Measurements from ENCODE around the gene NUCB2. TPM values are rescaled to one million over a fixed set of nuclear protein-coding genes. Genes with fewer than 3 reads are reported as not detected.
A peak's percentile ranks its signal among the peaks of the same experiment; 100 is the strongest.
"Not testable (repeated sequence)": the region's sequence is repeated elsewhere in the genome, so short reads cannot be mapped to it uniquely, and the experiment has no call there.

The NUCB2 gene
- total and polyA plus RNA-seq, 2 donors from 2014 or later = 73.0 to 93.5 TPM

DNA sequence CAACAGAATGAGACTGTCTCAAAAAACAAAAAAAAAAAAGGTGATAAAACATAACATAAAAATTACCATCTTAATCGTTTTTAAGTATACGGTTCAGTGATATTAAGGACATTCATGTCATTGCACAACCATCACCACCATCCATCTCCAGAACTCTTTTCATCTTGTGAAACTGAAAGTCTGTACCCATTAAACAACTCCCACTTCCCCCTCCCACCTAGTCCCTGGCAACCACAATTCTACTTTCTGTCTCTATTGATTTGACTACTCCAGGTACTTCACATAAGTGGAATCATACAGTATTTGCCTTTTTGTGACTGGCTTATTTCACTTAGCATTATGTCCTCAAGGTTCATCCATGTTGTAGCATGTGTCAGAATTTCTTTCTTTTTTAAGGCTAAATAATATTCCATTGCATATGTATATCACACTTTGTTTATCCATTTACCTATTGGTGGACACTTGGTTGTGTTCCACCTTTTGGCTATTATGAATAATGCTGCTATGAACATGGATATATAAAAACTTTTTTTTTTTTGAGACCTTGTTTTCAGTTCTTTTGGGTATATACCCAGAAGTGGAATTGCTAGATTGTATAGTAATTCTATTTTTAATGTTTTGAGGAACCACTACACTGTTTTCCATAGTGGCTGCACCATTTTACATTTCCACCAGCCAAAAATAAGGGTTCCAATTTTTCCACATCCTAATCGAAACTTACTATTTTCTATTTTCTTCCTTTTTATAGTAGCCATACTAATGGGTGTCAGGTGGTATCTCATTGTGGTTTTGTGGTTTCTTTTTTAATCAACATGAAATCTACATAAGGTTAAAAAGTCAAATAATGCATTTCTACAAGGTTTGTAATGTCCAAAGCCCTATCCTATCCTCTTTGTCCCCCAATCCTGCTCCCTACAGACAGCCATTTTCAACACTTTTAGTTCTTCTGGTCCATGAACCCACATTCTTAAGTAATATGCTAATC is 45.4 kb upstream of the NUCB2 start:
- DNase-seq = no peak
- Histone ChIP-seq H3K9me3 (ENCODE audit: control insufficient read depth in 2 of 3, insufficient read depth in 1 of 3, low read length in 3 of 3) (no peaks in the 10 kb centered on the region), H3K36me3 (ENCODE audit: control insufficient read depth in 2 of 3, insufficient read depth in 3 of 3, low read length in 3 of 3) (no peaks in the 10 kb centered on the region), H3K27me3 (ENCODE audit: control insufficient read depth, insufficient read depth, low read length) (no peaks in the 10 kb centered on the region), H3K4me3 (ENCODE audit: low read length in 3 of 3) (no peak overlapping the region), H3K4me1 (ENCODE audit: control insufficient read depth in 2 of 3, insufficient read depth in 2 of 3, low read depth in 1 of 3, low read length in 3 of 3) (no peaks in the 10 kb centered on the region), H3K9ac (ENCODE audit: low read length in 3 of 3) (no peak overlapping the region), H3K27ac (ENCODE audit: low read depth in 2 of 2, low read length in 2 of 2) (no peak overlapping the region)
- intact Hi-C loops (cut with DNase I) = no loop called here
- FAIRE-seq = no peak
- TF ChIP-seq, protein P1, sequence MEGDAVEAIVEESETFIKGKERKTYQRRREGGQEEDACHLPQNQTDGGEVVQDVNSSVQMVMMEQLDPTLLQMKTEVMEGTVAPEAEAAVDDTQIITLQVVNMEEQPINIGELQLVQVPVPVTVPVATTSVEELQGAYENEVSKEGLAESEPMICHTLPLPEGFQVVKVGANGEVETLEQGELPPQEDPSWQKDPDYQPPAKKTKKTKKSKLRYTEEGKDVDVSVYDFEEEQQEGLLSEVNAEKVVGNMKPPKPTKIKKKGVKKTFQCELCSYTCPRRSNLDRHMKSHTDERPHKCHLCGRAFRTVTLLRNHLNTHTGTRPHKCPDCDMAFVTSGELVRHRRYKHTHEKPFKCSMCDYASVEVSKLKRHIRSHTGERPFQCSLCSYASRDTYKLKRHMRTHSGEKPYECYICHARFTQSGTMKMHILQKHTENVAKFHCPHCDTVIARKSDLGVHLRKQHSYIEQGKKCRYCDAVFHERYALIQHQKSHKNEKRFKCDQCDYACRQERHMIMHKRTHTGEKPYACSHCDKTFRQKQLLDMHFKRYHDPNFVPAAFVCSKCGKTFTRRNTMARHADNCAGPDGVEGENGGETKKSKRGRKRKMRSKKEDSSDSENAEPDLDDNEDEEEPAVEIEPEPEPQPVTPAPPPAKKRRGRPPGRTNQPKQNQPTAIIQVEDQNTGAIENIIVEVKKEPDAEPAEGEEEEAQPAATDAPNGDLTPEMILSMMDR (IDR thresholded peaks at IDR 0.05; ENCODE audit: borderline replicate concordance, extremely low read depth, insufficient read depth) = no peak

DNA sequence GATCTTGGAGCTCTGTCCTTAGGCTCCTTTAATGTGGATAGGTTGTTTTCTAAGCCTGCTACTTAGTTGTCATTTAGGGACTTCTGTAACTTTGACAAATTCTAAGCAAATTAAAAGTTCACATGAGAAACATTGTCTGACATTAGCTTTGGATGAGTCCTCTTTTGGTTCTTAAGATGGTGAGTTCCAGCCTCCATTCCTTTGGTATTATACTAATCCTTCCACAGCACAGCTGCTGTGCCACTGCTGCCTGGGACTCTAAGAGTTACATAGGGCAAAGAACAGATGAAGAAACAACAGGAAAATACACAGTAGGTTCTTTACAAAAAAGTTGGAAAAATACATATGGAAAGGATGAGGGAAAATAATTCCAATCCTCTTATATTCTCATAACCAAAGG is 43.4 kb upstream of the NUCB2 start:
- H3K4me1 ChIP-seq (ENCODE audit: control insufficient read depth in 2 of 3, insufficient read depth in 2 of 3, low read depth in 1 of 3, low read length in 3 of 3) = no peaks in the 10 kb centered on the region
- H3K27ac ChIP-seq (ENCODE audit: low read depth in 2 of 2, low read length in 2 of 2) = no peak overlapping the region
- TF ChIP-seq, protein P1 (IDR thresholded peaks at IDR 0.05; ENCODE audit: borderline replicate concordance, extremely low read depth, insufficient read depth) = no peak
- H3K36me3 ChIP-seq (ENCODE audit: control insufficient read depth in 2 of 3, insufficient read depth in 3 of 3, low read length in 3 of 3) = no peaks in the 10 kb centered on the region
- H3K9me3 ChIP-seq (ENCODE audit: control insufficient read depth in 2 of 3, insufficient read depth in 1 of 3, low read length in 3 of 3) = no peaks in the 10 kb centered on the region
- no peak overlapping the region for H3K9ac ChIP-seq (ENCODE audit: low read length in 3 of 3)
- H3K4me3 ChIP-seq (ENCODE audit: low read length in 3 of 3) = no peak overlapping the region
- DNase-seq (no peak), FAIRE-seq (no peak)
- intact Hi-C loops (cut with DNase I) = no loop called here
- no peaks in the 10 kb centered on the region for H3K27me3 ChIP-seq (ENCODE audit: control insufficient read depth, insufficient read depth, low read length)

DNA sequence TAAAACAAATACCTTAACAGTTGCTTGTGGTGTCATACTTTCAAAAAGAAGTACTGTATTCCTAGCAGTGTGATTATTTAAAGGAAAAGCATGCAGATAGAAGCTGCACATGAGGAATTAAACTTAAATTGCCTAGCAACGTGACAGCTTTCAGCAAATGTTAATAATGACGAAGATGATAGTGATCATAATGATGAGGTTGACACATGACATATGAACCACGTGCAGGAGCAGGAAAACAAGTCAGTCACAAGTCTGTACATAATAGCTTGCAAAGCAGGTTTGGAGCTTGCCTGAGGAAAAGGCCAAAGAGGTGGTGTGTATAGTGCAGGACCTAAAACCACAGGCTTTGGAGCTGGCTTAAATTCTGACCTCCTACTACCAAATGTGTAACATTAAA is 38.2 kb upstream of the NUCB2 start:
- TF ChIP-seq, protein P1 (IDR thresholded peaks at IDR 0.05; ENCODE audit: borderline replicate concordance, extremely low read depth, insufficient read depth) = no peak
- intact Hi-C loops (cut with DNase I) = no loop called here
- Histone ChIP-seq H3K4me1 (ENCODE audit: control insufficient read depth in 2 of 3, insufficient read depth in 2 of 3, low read depth in 1 of 3, low read length in 3 of 3) (peaks cover 0 to 3% (median 0%) of the 10 kb centered on the region in 3 donors), H3K9me3 (ENCODE audit: control insufficient read depth in 2 of 3, insufficient read depth in 1 of 3, low read length in 3 of 3) (no peaks in the 10 kb centered on the region), H3K27ac (ENCODE audit: low read depth in 2 of 2, low read length in 2 of 2) (peak overlapping the region; percentile 5 to 56), H3K27me3 (ENCODE audit: control insufficient read depth, insufficient read depth, low read length) (no peaks in the 10 kb centered on the region), H3K9ac (ENCODE audit: low read length in 3 of 3) (no peak overlapping the region), H3K4me3 (ENCODE audit: low read length in 3 of 3) (no peak overlapping the region), H3K36me3 (ENCODE audit: control insufficient read depth in 2 of 3, insufficient read depth in 3 of 3, low read length in 3 of 3) (no peaks in the 10 kb centered on the region)
- peak in 1 of 5 donors; percentile 21 for DNase-seq
- FAIRE-seq = no peak

DNA sequence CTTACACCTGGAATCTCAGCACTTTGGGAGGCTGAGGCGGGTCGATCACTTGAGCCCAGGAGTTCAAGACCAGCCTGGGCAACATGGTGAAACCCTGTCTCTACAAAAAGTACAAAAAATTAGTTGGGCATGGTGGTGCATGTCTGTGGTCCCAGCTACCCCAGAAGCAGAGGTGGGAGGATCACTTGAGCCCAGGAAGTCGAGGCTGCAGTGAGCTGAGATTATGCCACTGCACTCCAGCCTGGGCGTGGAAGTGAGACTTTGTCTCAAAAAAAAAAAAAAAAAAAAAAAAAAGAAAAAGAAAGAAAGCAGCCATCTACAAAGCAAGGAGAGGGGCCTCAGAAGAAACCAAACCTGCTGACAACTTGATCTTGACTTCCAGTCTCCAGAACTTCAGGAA is 36.6 kb upstream of the NUCB2 start:
- FAIRE-seq = not testable (repeated sequence)

More for the DNA sequence above, 36.6 kb upstream of the NUCB2 start:
- H3K27ac ChIP-seq (ENCODE audit: low read depth in 2 of 2, low read length in 2 of 2); intact Hi-C loops (cut with DNase I); H3K27me3 ChIP-seq (ENCODE audit: control insufficient read depth, insufficient read depth, low read length); H3K4me1 ChIP-seq (ENCODE audit: control insufficient read depth in 2 of 3, insufficient read depth in 2 of 3, low read depth in 1 of 3, low read length in 3 of 3); H3K36me3 ChIP-seq (ENCODE audit: control insufficient read depth in 2 of 3, insufficient read depth in 3 of 3, low read length in 3 of 3); DNase-seq; H3K9me3 ChIP-seq (ENCODE audit: control insufficient read depth in 2 of 3, insufficient read depth in 1 of 3, low read length in 3 of 3); H3K4me3 ChIP-seq (ENCODE audit: low read length in 3 of 3); H3K9ac ChIP-seq (ENCODE audit: low read length in 3 of 3): not testable (repeated sequence)

All from kidney (tissue), 14 donors.